ENCODE results near the gene BPHL. TPM values are rescaled to one million over a fixed set of nuclear protein-coding genes. Genes with fewer than 3 reads are reported as not detected.
A peak's percentile ranks its signal among the peaks of the same experiment; 100 is the strongest.

Gene BPHL
- total and polyA plus RNA-seq, 2 experiments from 2014 or later = 22.8 to 45.5 TPM

GRCh38 chr6:3162067-3162497 lies 43.6 kb downstream of the BPHL start:
- Histone ChIP-seq H3K27ac (ENCODE audit: low read depth) (no peak overlapping the region), H3K4me2 (peak overlapping the region; percentile 79), H3F3A (replicated peaks; ENCODE audit: low read depth) (peaks cover 34% of the 10 kb centered on the region), H4K20me1 (replicated peaks; ENCODE audit: insufficient read depth) (no peaks in the 10 kb centered on the region), H3K79me2 (replicated peaks; ENCODE audit: insufficient read depth) (peaks cover 7% of the 10 kb centered on the region), H3K27me3 (ENCODE audit: insufficient read depth) (no peaks in the 10 kb centered on the region), H3K9me2 (ENCODE audit: insufficient read depth) (no peaks in the 10 kb centered on the region), H3K4me3 (peak overlapping the region; percentile 76), H3K36me3 (ENCODE audit: insufficient read depth) (no peaks in the 10 kb centered on the region), H2AFZ (no peak overlapping the region), H3K4me1 (ENCODE audit: insufficient read depth) (peaks cover 67% of the 10 kb centered on the region)
- Mint-ChIP-seq H3K27me3 (ENCODE audit: insufficient read depth, low read depth, poor library complexity) (peaks cover 19% of the 10 kb centered on the region), H3K36me3 (ENCODE audit: low read depth) (peaks cover under 1% of the 10 kb centered on the region; the same call in 1 of the 3 replicates), H3K27ac (no peak overlapping the region), H3K4me3 (peak overlapping the region; percentile 80), H3K9me3 (peaks cover 2% of the 10 kb centered on the region; the same call in 1 of the 3 replicates), H3K4me1 (peaks cover 74% of the 10 kb centered on the region)
- peak; percentile 26 for DNase-seq (ENCODE audit: low spot score)
- no peak for ATAC-seq
- TF ChIP-seq REST (IDR thresholded peaks at IDR 0.05; ENCODE audit: unreplicated experiment) (no peak), STAT1 (IDR thresholded peaks at IDR 0.05; ENCODE audit: unreplicated experiment) (no peak), EZH2phosphoT487 (IDR thresholded peaks at IDR 0.05; ENCODE audit: unreplicated experiment) (no peak), ETS1 (IDR thresholded peaks at IDR 0.05) (no peak), CTCF (conservative IDR thresholded peaks at IDR 0.05; ENCODE audit: low read depth in 2 of 2) (no peak), EZH2 (IDR thresholded peaks at IDR 0.05; ENCODE audit: low read depth, unreplicated experiment) (no peak), POLR2AphosphoS5 (IDR thresholded peaks at IDR 0.05; ENCODE audit: low read depth) (no peak), ZNF462 (CRISPR knock-in tag; IDR thresholded peaks at IDR 0.05) (no peak), JUNB (IDR thresholded peaks at IDR 0.05; ENCODE audit: unreplicated experiment) (no peak), CREB1 (CRISPR knock-in tag; IDR thresholded peaks at IDR 0.05; ENCODE audit: low read depth) (no peak), ZNF114 (CRISPR knock-in tag; IDR thresholded peaks at IDR 0.05) (no peak), NANOG (IDR thresholded peaks at IDR 0.05; ENCODE audit: borderline replicate concordance) (no peak), ZNF331 (CRISPR knock-in tag; IDR thresholded peaks at IDR 0.05; ENCODE audit: low read depth) (no peak)
